T-helper 9 cell (primary cell): ENCODE measurements around the gene ABCD1.
"Not testable (repeated sequence)": the region's sequence is repeated elsewhere in the genome, so short reads cannot be mapped to it uniquely, and the experiment has no call there.

ENCODE experiments used
- DNase-seq: peaks from one replicate; pipeline ENCODE4 v3.0.0-alpha.2; 2020
- total RNA-seq, 2 donors: gene quantifications; one replicate each; lab custom pipeline; 2026; lab: John Stamatoyannopoulos, UW

ABCD1 gene
- 10.2 to 27.3 reads per million in 2 donors for total RNA-seq

- peak; percentile 84 for DNase-seq
These were observed at the start of gene ABCD1, which contains the start of gene BCAP31 for GRCh38 chrX:153724252-153725038. ABCD1 (plus strand) TSS chrX:153724856; CDS start chrX:153725267, 411 bp downstream. BCAP31 (minus strand) TSS chrX:153724387; CDS start chrX:153723244, 1,143 bp downstream.

GRCh38 chrX:153681175-153681574, 43.5 kb upstream of the ABCD1 start:
- no peak for DNase-seq

GRCh38 chrX:153683486-153683885, 41.2 kb upstream of the ABCD1 start:
- not testable (repeated sequence) for DNase-seq

- DNase-seq: no peak
These were observed 40.0 kb upstream of the ABCD1 start for GRCh38 chrX:153684467-153685155.

- no peak for DNase-seq
These were observed 39.5 kb upstream of the ABCD1 start for GRCh38 chrX:153685156-153685536.

GRCh38 chrX:153685751-153686696, 38.6 kb upstream of the ABCD1 start:
- DNase-seq: no peak

GRCh38 chrX:153686711-153687110, 37.9 kb upstream of the ABCD1 start:
- no peak for DNase-seq

GRCh38 chrX:153687121-153688039, 37.3 kb upstream of the ABCD1 start, which contains the start of gene SLC6A8:
SLC6A8 (plus strand) TSS chrX:153687926; CDS start chrX:153688575, 649 bp downstream.
- DNase-seq: peak; percentile 23

GRCh38 chrX:153688071-153688470, 36.6 kb upstream of the ABCD1 start:
- no peak for DNase-seq

GRCh38 chrX:153688506-153688905, 36.1 kb upstream of the ABCD1 start:
- no peak for DNase-seq

- DNase-seq: no peak
These were observed 35.6 kb upstream of the ABCD1 start for GRCh38 chrX:153688911-153689590.

- no peak for DNase-seq
These were observed 34.8 kb upstream of the ABCD1 start for GRCh38 chrX:153689654-153690465.

GRCh38 chrX:153690466-153690865, 34.2 kb upstream of the ABCD1 start:
- no peak for DNase-seq

GRCh38 chrX:153691032-153691827, 33.4 kb upstream of the ABCD1 start:
- not testable (repeated sequence) for DNase-seq

- DNase-seq: no peak
These were observed 32.7 kb upstream of the ABCD1 start for GRCh38 chrX:153692003-153692402.

GRCh38 chrX:153692611-153693156, 32.0 kb upstream of the ABCD1 start:
- DNase-seq: no peak

- no peak for DNase-seq
These were observed 31.2 kb upstream of the ABCD1 start for GRCh38 chrX:153693216-153694086.

GRCh38 chrX:153694256-153694655, 30.4 kb upstream of the ABCD1 start:
- not testable (repeated sequence) for DNase-seq
